HG02981 (cell line): Measurements from ENCODE around the gene OTUD6A.
"Not testable (repeated sequence)": the region's sequence is repeated elsewhere in the genome, so short reads cannot be mapped to it uniquely, and the experiment has no call there.

Experiments used
- ATAC-seq: cut with Tn5 transposase; IDR thresholded peaks from one replicate; pipeline ENCODE4 v1.9.1; 2021; ENCODE audit warnings: mild to moderate bottlenecking, moderate library complexity; ENCODE audit not compliant: unreplicated experiment

Gene OTUD6A

GRCh38 chrX:70044541-70045245 lies 17.6 kb upstream of the OTUD6A start:
- no peak for ATAC-seq

GRCh38 chrX:70046978-70047377 lies 15.3 kb upstream of the OTUD6A start:
- no peak for ATAC-seq

- no peak for ATAC-seq
Measured at GRCh38 chrX:70049406-70049805, 12.9 kb upstream of the OTUD6A start.

GRCh38 chrX:70049925-70050324 lies 12.3 kb upstream of the OTUD6A start, which contains the start of gene AWAT2:
AWAT2 (minus strand) TSS chrX:70049938; CDS start chrX:70049932, 6 bp downstream.
- no peak for ATAC-seq

GRCh38 chrX:70052895-70053615 lies 9.2 kb upstream of the OTUD6A start:
- ATAC-seq = no peak

DNA sequence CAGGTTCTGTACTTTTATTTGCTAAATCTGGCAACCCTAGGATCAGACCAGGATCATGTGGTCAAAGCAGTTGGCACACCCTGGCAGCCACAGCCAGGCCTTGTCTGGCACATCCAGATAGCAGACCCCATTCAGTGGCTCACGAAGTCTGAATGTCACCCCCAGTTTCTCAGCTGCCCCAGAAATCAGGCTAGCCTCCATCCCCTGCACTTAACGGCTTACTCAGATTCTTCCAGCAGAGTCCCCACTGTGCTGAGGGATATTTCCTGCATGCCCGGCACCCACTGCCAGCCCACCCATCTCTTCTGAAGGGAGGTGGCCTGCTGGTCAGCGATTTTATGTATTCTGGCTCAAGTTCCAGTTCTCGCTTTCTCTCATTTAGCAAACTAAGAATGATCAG lies 7.9 kb upstream of the OTUD6A start:
- no peak for ATAC-seq

DNA sequence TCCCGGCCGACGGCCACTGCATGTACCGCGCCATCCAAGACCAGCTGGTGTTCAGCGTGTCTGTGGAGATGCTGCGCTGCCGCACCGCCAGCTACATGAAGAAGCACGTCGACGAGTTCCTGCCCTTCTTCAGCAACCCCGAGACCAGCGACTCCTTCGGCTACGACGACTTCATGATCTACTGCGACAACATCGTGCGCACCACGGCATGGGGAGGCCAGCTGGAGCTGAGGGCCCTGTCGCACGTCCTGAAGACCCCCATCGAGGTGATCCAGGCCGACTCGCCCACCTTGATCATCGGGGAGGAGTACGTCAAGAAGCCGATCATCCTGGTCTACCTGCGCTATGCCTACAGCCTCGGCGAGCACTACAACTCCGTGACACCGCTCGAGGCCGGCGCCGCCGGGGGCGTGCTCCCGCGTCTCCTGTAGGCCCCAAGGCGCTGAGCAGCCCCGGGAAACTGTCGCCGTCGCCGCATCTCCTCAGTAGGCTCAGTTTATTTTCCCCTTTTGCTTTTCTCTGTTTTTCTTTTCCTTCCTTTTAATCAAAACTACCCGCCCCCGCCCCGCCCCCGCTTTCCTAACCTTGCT lies 799 bp downstream of the OTUD6A start:
- ATAC-seq = no peak

DNA sequence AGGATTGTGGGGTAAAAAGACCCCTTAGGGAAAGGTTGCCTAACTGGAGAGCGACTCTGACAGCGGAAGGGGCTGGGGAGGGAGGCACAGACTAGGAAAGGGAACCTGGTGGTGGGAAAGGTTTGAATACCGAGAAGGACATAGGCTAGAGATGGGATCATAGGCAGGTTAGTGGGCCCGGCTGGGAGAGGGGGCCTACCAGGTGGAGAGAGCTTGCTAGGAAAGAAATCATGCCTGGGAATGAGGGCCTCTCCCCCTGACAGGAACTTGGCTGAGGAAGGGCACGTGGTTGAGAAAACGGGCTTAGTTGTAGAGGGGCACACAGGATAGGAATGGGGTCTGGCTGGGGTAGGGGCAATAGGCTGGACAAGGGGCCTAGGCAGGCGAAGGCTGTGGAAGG lies 4.4 kb downstream of the OTUD6A start:
- no peak for ATAC-seq

- no peak for ATAC-seq
Measured at GRCh38 chrX:70079297-70079696, 17.0 kb downstream of the OTUD6A start.

GRCh38 chrX:70079870-70080269 lies 17.6 kb downstream of the OTUD6A start:
- ATAC-seq = no peak

- ATAC-seq = no peak
Measured at GRCh38 chrX:70082723-70083122, 20.5 kb downstream of the OTUD6A start.

- ATAC-seq = no peak
Measured at GRCh38 chrX:70084592-70085240, 22.5 kb downstream of the OTUD6A start.

DNA sequence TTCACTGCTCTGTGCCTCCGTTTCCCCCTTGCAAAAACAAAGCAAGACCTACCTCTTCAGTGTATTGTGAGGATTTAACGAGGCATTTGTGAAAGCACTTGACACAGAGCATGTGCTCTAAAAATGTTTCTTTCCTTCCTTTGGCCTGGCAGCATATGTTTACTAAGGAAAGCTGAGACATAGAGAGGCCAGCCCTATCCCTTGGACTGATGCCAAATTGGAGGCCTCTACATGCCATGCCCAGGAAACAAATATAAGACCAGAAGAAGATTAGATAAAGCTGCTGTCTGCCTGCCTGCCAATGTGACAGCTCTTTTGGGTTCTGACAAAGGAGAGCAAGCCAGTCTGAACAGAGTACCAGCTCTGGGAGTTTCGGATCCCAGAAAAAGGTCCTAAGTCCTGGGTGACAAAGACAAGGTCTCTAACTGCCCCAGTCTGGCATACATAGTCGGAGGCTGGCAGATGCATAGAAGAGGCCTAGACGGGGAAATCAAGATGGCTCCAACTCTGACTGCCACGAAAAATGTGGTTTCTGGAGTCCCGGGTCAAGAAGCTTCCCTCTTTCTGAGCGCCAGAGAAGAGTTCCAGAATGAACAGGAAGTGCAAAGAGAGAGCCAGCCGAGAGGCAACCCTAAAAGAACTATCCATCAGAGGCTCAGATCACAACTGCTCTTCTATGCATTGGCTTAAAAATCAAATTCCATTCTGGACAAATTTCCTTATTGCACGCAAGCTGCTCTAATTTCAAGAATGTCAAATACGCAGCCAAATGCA lies 25.8 kb downstream of the OTUD6A start:
- ATAC-seq = no peak

DNA sequence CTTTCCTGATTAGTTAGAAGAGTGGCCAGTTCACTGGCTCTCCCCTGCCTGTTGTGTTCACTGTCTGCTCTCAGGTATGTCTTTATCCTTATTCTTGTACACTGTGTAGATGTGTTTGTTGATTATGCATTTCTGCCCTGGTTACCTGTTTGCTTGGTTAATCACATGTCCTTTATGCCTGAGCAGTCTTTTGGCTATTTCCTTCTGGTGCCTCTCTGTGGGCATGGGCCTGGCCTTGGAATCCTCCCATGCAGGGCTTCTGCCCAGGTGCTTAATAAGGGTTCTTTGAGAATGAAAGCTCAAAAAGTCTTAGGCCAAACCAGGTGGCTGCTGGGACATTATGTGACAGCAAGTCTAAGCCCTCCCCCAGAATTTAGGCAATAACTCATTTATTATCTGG lies 26.5 kb downstream of the OTUD6A start:
- no peak for ATAC-seq

- no peak for ATAC-seq
Measured at GRCh38 chrX:70089604-70090297, 27.5 kb downstream of the OTUD6A start.

- ATAC-seq = no peak
Measured at GRCh38 chrX:70092247-70092646, 30.0 kb downstream of the OTUD6A start.

- ATAC-seq = no peak
Measured at GRCh38 chrX:70096052-70096451, 33.8 kb downstream of the OTUD6A start.

- no peak for ATAC-seq
Measured at GRCh38 chrX:70105229-70105628, 43.0 kb downstream of the OTUD6A start.

DNA sequence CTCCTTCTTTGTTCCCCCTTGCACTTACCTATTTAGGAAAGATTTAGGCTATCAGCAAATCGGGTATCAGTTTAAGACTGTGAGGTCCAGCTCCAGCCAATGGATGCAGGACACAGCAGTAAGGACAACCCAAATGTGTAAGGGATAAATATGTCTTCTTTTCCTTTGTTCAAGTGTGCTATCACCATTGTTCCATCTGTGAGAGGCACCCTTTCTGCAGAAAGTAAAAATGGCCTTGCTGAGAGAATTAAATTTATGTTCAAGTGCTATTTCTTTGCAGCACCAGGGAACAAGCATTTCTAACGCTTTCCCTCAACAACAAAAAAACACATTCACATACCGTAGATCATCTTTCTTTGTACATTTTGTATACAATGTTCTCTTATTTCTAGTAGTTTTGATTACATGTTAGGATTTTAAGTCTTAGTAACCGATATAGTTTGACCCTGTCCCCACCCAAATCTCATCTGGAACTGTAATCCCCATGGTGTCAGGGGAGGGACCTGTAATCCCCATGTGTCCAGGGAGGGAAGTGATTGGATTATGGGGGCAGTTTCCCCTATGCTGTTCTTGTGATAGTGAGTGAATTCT lies 49.3 kb downstream of the OTUD6A start:
- ATAC-seq = not testable (repeated sequence)
